ENCODE results near the gene TNRC18.
"Not testable (repeated sequence)": the region's sequence is repeated elsewhere in the genome, so short reads cannot be mapped to it uniquely, and the experiment has no call there.

Gene TNRC18

GRCh38 chr7:5374464-5374863 lies 49.2 kb downstream of the TNRC18 start:
- no peak for DNase-seq

GRCh38 chr7:5373300-5373699 lies 50.3 kb downstream of the TNRC18 start:
- no peak for DNase-seq

- no peak for DNase-seq
These were observed 52.9 kb downstream of the TNRC18 start for GRCh38 chr7:5370454-5371353.

- no peak for DNase-seq
These were observed 56.0 kb downstream of the TNRC18 start for GRCh38 chr7:5367661-5368060.

GRCh38 chr7:5365976-5366625 lies 57.5 kb downstream of the TNRC18 start:
- peak; percentile 61 to 89 (median 75) for DNase-seq

GRCh38 chr7:5363729-5364128 lies 59.9 kb downstream of the TNRC18 start:
- DNase-seq = no peak

GRCh38 chr7:5362466-5362865 lies 61.2 kb downstream of the TNRC18 start:
- no peak for DNase-seq

GRCh38 chr7:5361446-5362127 lies 62.0 kb downstream of the TNRC18 start:
- no peak for DNase-seq

- DNase-seq = no peak
These were observed 62.7 kb downstream of the TNRC18 start for GRCh38 chr7:5360971-5361370.

GRCh38 chr7:5360451-5360850 lies 63.2 kb downstream of the TNRC18 start:
- no peak for DNase-seq

- DNase-seq = not testable (repeated sequence)
These were observed 63.6 kb downstream of the TNRC18 start for GRCh38 chr7:5360021-5360420.

- DNase-seq = no peak
These were observed 64.3 kb downstream of the TNRC18 start for GRCh38 chr7:5359344-5359743.

GRCh38 chr7:5357951-5358350 lies 65.7 kb downstream of the TNRC18 start:
- no peak for DNase-seq

- DNase-seq = no peak
These were observed 66.9 kb downstream of the TNRC18 start for GRCh38 chr7:5356751-5357119.

- peak in 2 of 3 experiments; percentile 4 to 55 for DNase-seq
These were observed 69.0 kb downstream of the TNRC18 start for GRCh38 chr7:5354460-5355232.

GRCh38 chr7:5352440-5353010 lies 71.1 kb downstream of the TNRC18 start:
- no peak for DNase-seq

- DNase-seq = no peak
These were observed 71.9 kb downstream of the TNRC18 start for GRCh38 chr7:5351507-5352265.

- DNase-seq = no peak
These were observed 72.8 kb downstream of the TNRC18 start for GRCh38 chr7:5350600-5351385.

GRCh38 chr7:5350174-5350463 lies 73.5 kb downstream of the TNRC18 start:
- DNase-seq = no peak

- DNase-seq = no peak
These were observed 74.0 kb downstream of the TNRC18 start for GRCh38 chr7:5349437-5350173.
